NCI-H1105 treated with DMSO at 0.1 percent for 48 hours (cell line): Measurements from ENCODE around the gene HOXB7.

Experiments
- DNase-seq: peaks from one replicate; lab custom pipeline; 2025; lab: John Stamatoyannopoulos, UW

HOXB7 gene

GRCh38 chr17:48636177-48637018, 25.6 kb upstream of the HOXB7 start:
- DNase-seq, result no peak

GRCh38 chr17:48634493-48635208, 23.8 kb upstream of the HOXB7 start:
- no peak for DNase-seq

GRCh38 chr17:48633266-48633677, 22.5 kb upstream of the HOXB7 start:
- no peak for DNase-seq

- no peak for DNase-seq
Measured at GRCh38 chr17:48632579-48633265, 21.9 kb upstream of the HOXB7 start.

GRCh38 chr17:48631693-48632578, 21.1 kb upstream of the HOXB7 start:
- DNase-seq, result no peak

- DNase-seq, result no peak
Measured at GRCh38 chr17:48630925-48631692, 20.3 kb upstream of the HOXB7 start.

- DNase-seq, result no peak
Measured at GRCh38 chr17:48630009-48630924, 19.4 kb upstream of the HOXB7 start.

GRCh38 chr17:48629411-48629759, 18.6 kb upstream of the HOXB7 start:
- no peak for DNase-seq

- DNase-seq, result no peak
Measured at GRCh38 chr17:48628649-48629410, 18.0 kb upstream of the HOXB7 start.

GRCh38 chr17:48627623-48628521, 17.1 kb upstream of the HOXB7 start:
- DNase-seq, result no peak

- DNase-seq, result no peak
Measured at GRCh38 chr17:48627118-48627597, 16.3 kb upstream of the HOXB7 start.

GRCh38 chr17:48626245-48627117, 15.7 kb upstream of the HOXB7 start, which contains the start of gene HOXB9:
Gene HOXB9 (minus strand): TSS chr17:48626358. CDS start chr17:48626269, 89 bp downstream.
- peak; percentile 34 for DNase-seq

- DNase-seq, result peak; percentile 31
Measured at GRCh38 chr17:48625495-48626244, 14.9 kb upstream of the HOXB7 start.

- DNase-seq, result peak; percentile 36
Measured at GRCh38 chr17:48624544-48625494, 14.0 kb upstream of the HOXB7 start.

GRCh38 chr17:48624118-48624517, 13.3 kb upstream of the HOXB7 start:
- no peak for DNase-seq
